NOMO-1 treated with dmso at 0.1 percent for 144 hours (cell line): ENCODE data around the gene SOX8.
A peak's percentile ranks its signal among the peaks of the same experiment; 100 is the strongest.
"Not testable (repeated sequence)": the region's sequence is repeated elsewhere in the genome, so short reads cannot be mapped to it uniquely, and the experiment has no call there.

Experiments
- DNase-seq: peaks from one replicate; lab custom pipeline; 2025; ENCODE audit not compliant: unreplicated experiment; lab: John Stamatoyannopoulos, UW

Gene SOX8

GRCh38 chr16:953818-954217 lies 27.8 kb upstream of the SOX8 start:
- DNase-seq: not testable (repeated sequence)

GRCh38 chr16:955766-956165 lies 25.8 kb upstream of the SOX8 start:
- DNase-seq: not testable (repeated sequence)

- no peak for DNase-seq
Measured at GRCh38 chr16:959232-960040, 22.1 kb upstream of the SOX8 start.

- no peak for DNase-seq
Measured at GRCh38 chr16:962366-962765, 19.2 kb upstream of the SOX8 start.

GRCh38 chr16:962901-963814 lies 18.4 kb upstream of the SOX8 start:
- DNase-seq: no peak

- DNase-seq: no peak
Measured at GRCh38 chr16:963913-964312, 17.7 kb upstream of the SOX8 start.

- no peak for DNase-seq
Measured at GRCh38 chr16:964356-965035, 17.1 kb upstream of the SOX8 start.

- no peak for DNase-seq
Measured at GRCh38 chr16:965036-965395, 16.6 kb upstream of the SOX8 start.

GRCh38 chr16:965487-965886 lies 16.1 kb upstream of the SOX8 start:
- no peak for DNase-seq

- no peak for DNase-seq
Measured at GRCh38 chr16:966035-966434, 15.5 kb upstream of the SOX8 start.

GRCh38 chr16:966505-966904 lies 15.1 kb upstream of the SOX8 start:
- no peak for DNase-seq

GRCh38 chr16:967077-967541 lies 14.5 kb upstream of the SOX8 start:
- DNase-seq: no peak

- no peak for DNase-seq
Measured at GRCh38 chr16:967546-968295, 13.8 kb upstream of the SOX8 start.

- DNase-seq: no peak
Measured at GRCh38 chr16:968620-969019, 12.9 kb upstream of the SOX8 start.

GRCh38 chr16:969508-970385 lies 11.8 kb upstream of the SOX8 start:
- DNase-seq: no peak

- no peak for DNase-seq
Measured at GRCh38 chr16:970386-970765, 11.2 kb upstream of the SOX8 start.

GRCh38 chr16:970766-971581 lies 10.6 kb upstream of the SOX8 start, which contains the start of gene LMF1:
Gene LMF1 (minus strand): TSS chr16:970984. CDS start chr16:970980, 4 bp downstream.
- DNase-seq: peak; percentile 92

- DNase-seq: no peak
Measured at GRCh38 chr16:971582-971905, 10.0 kb upstream of the SOX8 start.

- DNase-seq: no peak
Measured at GRCh38 chr16:971981-972315, 9.6 kb upstream of the SOX8 start.
